ENCODE data around the gene MORN5. TPM values are rescaled to one million over a fixed set of nuclear protein-coding genes. Genes with fewer than 3 reads are reported as not detected.

The MORN5 gene
- total RNA-seq, 1 donor from 2014 or later: 0.57 TPM

DNA sequence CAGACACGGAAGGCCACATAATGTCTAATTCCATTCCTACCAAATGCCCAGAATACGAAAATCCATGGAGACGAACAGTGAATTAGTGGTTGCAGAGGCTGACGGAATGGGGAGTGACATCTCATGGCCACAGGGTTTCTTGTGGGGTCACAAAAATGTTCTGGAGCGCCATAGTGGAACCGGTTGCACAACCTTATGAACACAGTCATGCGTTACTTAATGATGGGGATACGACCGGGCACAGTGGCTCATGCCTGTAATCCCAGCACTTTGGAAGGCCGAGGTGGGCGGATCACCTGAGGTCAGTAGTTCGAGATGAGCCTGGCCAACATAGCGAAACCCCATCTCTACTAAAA, 40.6 kb upstream of the MORN5 start:
- Mint-ChIP-seq H3K9me3 (ENCODE audit: low read depth) (no peaks in the 10 kb centered on the region), H3K27ac (no peak overlapping the region), H3K36me3 (ENCODE audit: insufficient read depth) (no peaks in the 10 kb centered on the region), H3K27me3 (peaks cover 26% of the 10 kb centered on the region), H3K4me3 (ENCODE audit: low read depth) (no peak overlapping the region), H3K4me1 (ENCODE audit: low read depth) (no peaks in the 10 kb centered on the region)
- TF ChIP-seq, protein P1, sequence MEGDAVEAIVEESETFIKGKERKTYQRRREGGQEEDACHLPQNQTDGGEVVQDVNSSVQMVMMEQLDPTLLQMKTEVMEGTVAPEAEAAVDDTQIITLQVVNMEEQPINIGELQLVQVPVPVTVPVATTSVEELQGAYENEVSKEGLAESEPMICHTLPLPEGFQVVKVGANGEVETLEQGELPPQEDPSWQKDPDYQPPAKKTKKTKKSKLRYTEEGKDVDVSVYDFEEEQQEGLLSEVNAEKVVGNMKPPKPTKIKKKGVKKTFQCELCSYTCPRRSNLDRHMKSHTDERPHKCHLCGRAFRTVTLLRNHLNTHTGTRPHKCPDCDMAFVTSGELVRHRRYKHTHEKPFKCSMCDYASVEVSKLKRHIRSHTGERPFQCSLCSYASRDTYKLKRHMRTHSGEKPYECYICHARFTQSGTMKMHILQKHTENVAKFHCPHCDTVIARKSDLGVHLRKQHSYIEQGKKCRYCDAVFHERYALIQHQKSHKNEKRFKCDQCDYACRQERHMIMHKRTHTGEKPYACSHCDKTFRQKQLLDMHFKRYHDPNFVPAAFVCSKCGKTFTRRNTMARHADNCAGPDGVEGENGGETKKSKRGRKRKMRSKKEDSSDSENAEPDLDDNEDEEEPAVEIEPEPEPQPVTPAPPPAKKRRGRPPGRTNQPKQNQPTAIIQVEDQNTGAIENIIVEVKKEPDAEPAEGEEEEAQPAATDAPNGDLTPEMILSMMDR (IDR thresholded peaks at IDR 0.05; ENCODE audit: unreplicated experiment): no peak
- no peak for DNase-seq (ENCODE audit: low spot score, unreplicated experiment)

DNA sequence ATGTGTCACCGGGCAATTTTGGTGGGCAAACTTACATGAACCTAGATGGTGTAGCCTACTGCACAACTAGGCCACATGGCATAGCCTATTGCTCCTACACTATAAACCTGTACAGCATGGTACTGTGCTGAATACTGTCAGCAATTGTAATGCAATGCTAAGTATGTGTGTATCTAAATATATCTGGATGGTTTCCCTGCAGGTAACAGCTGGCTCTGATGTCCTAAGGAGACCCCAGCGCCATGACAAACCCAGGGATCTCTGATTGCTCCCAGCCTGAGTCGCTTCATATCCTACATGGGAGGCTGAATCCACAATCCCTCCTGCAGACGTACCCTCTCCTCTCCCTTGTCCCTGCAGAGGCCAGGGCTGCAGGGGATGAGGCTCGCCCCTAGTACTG, 40.0 kb upstream of the MORN5 start:
- no peak overlapping the region for H3K27ac Mint-ChIP-seq
- H3K9me3 Mint-ChIP-seq (ENCODE audit: low read depth): no peaks in the 10 kb centered on the region
- DNase-seq (ENCODE audit: low spot score, unreplicated experiment): no peak
- H3K36me3 Mint-ChIP-seq (ENCODE audit: insufficient read depth): no peaks in the 10 kb centered on the region
- peaks cover 30% of the 10 kb centered on the region for H3K27me3 Mint-ChIP-seq
- TF ChIP-seq, protein P1 (IDR thresholded peaks at IDR 0.05; ENCODE audit: unreplicated experiment): no peak
- no peaks in the 10 kb centered on the region for H3K4me1 Mint-ChIP-seq (ENCODE audit: low read depth)
- H3K4me3 Mint-ChIP-seq (ENCODE audit: low read depth): no peak overlapping the region

DNA sequence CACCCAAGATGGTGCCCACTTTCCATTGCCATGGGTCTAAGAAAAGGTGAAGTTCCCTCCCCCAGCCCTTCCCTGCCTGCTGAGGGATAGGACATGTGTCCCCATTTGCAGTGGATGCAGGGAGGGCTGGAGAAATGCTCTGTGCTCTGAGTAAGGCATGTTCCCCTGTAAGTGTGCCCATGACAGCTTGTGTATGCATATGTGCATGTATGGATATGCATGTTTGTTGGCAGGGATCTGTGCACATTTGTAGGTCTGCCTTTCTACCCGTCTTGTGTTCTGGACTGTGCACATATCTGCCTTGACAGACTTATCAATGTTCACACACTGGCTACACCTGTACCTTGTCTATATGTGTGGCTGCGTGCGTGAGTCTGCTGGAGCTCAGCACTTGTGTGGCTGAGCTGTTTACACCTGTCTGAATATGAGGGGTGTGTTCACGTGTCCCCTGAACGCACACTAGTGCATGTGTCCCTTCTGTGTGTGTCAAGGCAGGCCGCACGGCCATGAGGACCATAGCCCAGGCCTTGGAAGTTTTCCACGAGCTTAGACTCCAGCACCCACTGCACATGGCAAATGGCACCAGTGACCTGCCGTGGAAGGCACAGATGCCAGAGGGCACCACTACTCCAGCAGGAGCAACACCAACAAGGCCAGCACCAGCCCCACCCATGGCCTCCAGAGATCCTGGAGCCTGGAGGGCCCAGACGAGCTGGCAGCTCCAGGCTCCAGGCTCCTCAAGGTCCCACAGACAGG, 39.2 kb upstream of the MORN5 start:
- H3K9me3 Mint-ChIP-seq (ENCODE audit: low read depth): no peaks in the 10 kb centered on the region
- no peaks in the 10 kb centered on the region for H3K36me3 Mint-ChIP-seq (ENCODE audit: insufficient read depth)
- DNase-seq (ENCODE audit: low spot score, unreplicated experiment): no peak
- peaks cover 2% of the 10 kb centered on the region for H3K4me1 Mint-ChIP-seq (ENCODE audit: low read depth)
- H3K4me3 Mint-ChIP-seq (ENCODE audit: low read depth): no peak overlapping the region
- H3K27ac Mint-ChIP-seq: no peak overlapping the region
- H3K27me3 Mint-ChIP-seq: peaks cover 31% of the 10 kb centered on the region
- TF ChIP-seq, protein P1 (IDR thresholded peaks at IDR 0.05; ENCODE audit: unreplicated experiment): no peak

DNA sequence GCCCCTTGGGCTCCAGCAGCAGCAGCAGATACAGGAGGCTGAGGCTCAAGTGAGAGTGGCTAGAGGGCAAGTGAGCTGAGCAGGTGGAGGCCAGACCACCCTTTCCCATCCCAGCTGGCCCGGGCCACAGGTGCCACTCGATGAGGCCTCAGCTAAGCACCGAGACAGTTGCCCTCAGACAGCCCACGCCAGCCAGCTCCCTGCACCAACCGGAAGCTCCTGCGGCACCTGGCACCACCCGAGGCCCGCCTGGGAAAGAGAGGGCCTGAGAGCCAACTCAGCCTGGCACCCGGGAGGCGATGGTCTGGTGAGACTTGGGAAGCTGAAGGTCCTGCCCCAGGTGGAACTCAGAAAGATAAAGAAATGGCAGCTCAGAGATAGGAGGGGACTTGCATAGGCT, 38.3 kb upstream of the MORN5 start:
- Mint-ChIP-seq H3K27ac (no peak overlapping the region), H3K27me3 (peaks cover 33% of the 10 kb centered on the region), H3K4me3 (ENCODE audit: low read depth) (no peak overlapping the region), H3K9me3 (ENCODE audit: low read depth) (no peaks in the 10 kb centered on the region), H3K36me3 (ENCODE audit: insufficient read depth) (no peaks in the 10 kb centered on the region), H3K4me1 (ENCODE audit: low read depth) (peaks cover 6% of the 10 kb centered on the region)
- DNase-seq (ENCODE audit: low spot score, unreplicated experiment): no peak
- TF ChIP-seq, protein P1 (IDR thresholded peaks at IDR 0.05; ENCODE audit: unreplicated experiment): no peak

DNA sequence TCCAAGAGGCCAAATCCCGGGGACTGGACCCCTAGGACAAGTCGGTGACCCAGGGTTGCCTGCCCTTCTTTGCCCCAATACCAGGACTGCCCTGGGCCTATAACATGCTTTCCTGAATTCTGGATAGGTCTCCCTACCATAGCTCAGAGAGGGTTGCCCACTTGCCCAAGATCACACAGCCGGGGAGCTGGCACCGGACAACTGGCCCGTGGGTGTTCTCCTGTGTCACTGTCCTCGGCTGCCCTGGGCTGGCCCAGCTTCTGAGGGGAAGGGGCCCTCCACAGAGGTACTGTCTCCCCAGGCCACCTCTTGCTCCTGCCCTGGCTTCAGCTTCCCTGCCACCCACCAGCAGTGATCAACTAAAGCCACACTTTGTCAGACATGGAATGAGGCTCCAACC, 37.8 kb upstream of the MORN5 start:
- H3K36me3 Mint-ChIP-seq (ENCODE audit: insufficient read depth): no peaks in the 10 kb centered on the region
- TF ChIP-seq, protein P1 (IDR thresholded peaks at IDR 0.05; ENCODE audit: unreplicated experiment): no peak
- H3K27me3 Mint-ChIP-seq: peaks cover 37% of the 10 kb centered on the region
- no peak overlapping the region for H3K27ac Mint-ChIP-seq
- H3K4me1 Mint-ChIP-seq (ENCODE audit: low read depth): peaks cover 9% of the 10 kb centered on the region
- H3K9me3 Mint-ChIP-seq (ENCODE audit: low read depth): no peaks in the 10 kb centered on the region
- H3K4me3 Mint-ChIP-seq (ENCODE audit: low read depth): no peak overlapping the region
- no peak for DNase-seq (ENCODE audit: low spot score, unreplicated experiment)

All from progenitor cell of endocrine pancreas (in vitro differentiated cells).